ENCODE measurements around the gene MCTP1. TPM values are rescaled to one million over a fixed set of nuclear protein-coding genes. Genes with fewer than 3 reads are reported as not detected.
A peak's percentile ranks its signal among the peaks of the same experiment; 100 is the strongest.

The MCTP1 gene
- total RNA-seq, 1 donor from 2014 or later: 1.9 TPM

DNA sequence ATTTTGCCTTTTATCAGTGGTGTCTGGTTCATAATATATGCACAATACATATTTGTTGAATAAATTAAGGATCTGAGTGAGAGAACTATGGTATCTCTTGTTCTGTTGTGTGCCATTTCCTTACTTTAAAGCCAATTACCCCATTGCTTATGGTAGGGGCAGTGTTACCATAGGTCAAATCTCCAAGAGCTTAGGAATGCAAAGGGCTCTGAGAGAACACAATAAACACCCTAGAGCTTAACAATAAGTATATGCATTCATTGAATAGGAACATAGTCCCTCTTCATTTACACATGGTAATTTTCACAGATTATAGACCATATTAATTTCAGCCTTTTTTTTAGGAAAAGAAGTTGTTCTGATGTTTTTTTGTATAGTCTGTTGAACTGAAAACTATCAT is 112.2 kb downstream of the MCTP1 start:
- no peak overlapping the region for H3K4me3 Mint-ChIP-seq
- no peak overlapping the region for H3K27ac Mint-ChIP-seq
- POLR2A ChIA-PET: no interaction called here
- DNase-seq (no peak), ATAC-seq (ENCODE audit: low read depth) (no peak)
- CTCF ChIA-PET: no interaction called here
- no peaks in the 10 kb centered on the region for H3K27me3 Mint-ChIP-seq
- peaks cover 6% of the 10 kb centered on the region for H3K9me3 Mint-ChIP-seq
- no peaks in the 10 kb centered on the region for H3K36me3 Mint-ChIP-seq (ENCODE audit: low read depth)
- TF ChIP-seq, protein P1, sequence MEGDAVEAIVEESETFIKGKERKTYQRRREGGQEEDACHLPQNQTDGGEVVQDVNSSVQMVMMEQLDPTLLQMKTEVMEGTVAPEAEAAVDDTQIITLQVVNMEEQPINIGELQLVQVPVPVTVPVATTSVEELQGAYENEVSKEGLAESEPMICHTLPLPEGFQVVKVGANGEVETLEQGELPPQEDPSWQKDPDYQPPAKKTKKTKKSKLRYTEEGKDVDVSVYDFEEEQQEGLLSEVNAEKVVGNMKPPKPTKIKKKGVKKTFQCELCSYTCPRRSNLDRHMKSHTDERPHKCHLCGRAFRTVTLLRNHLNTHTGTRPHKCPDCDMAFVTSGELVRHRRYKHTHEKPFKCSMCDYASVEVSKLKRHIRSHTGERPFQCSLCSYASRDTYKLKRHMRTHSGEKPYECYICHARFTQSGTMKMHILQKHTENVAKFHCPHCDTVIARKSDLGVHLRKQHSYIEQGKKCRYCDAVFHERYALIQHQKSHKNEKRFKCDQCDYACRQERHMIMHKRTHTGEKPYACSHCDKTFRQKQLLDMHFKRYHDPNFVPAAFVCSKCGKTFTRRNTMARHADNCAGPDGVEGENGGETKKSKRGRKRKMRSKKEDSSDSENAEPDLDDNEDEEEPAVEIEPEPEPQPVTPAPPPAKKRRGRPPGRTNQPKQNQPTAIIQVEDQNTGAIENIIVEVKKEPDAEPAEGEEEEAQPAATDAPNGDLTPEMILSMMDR (IDR thresholded peaks at IDR 0.05): no peak
- intact Hi-C loops (cut with micrococcal nuclease): no loop called here
- no peaks in the 10 kb centered on the region for H3K4me1 Mint-ChIP-seq

- ChIA-PET POLR2A (no interaction called here), CTCF (no interaction called here)
- Mint-ChIP-seq H3K4me1 (peaks cover 16% of the 10 kb centered on the region), H3K27ac (no peak overlapping the region), H3K27me3 (no peaks in the 10 kb centered on the region), H3K4me3 (no peak overlapping the region), H3K9me3 (peaks cover 8% of the 10 kb centered on the region), H3K36me3 (ENCODE audit: low read depth) (no peaks in the 10 kb centered on the region)
- TF ChIP-seq, protein P1 (IDR thresholded peaks at IDR 0.05): no peak
- intact Hi-C loops (cut with micrococcal nuclease): no loop called here
- DNase-seq (no peak), ATAC-seq (ENCODE audit: low read depth) (no peak)
Observed at GRCh38 chr5:95164861-95165260, 120.0 kb downstream of the MCTP1 start.

GRCh38 chr5:95163079-95163478 is 121.8 kb downstream of the MCTP1 start:
- H3K27ac Mint-ChIP-seq: no peak overlapping the region
- TF ChIP-seq, protein P1 (IDR thresholded peaks at IDR 0.05): no peak
- CTCF ChIA-PET: no interaction called here

DNA sequence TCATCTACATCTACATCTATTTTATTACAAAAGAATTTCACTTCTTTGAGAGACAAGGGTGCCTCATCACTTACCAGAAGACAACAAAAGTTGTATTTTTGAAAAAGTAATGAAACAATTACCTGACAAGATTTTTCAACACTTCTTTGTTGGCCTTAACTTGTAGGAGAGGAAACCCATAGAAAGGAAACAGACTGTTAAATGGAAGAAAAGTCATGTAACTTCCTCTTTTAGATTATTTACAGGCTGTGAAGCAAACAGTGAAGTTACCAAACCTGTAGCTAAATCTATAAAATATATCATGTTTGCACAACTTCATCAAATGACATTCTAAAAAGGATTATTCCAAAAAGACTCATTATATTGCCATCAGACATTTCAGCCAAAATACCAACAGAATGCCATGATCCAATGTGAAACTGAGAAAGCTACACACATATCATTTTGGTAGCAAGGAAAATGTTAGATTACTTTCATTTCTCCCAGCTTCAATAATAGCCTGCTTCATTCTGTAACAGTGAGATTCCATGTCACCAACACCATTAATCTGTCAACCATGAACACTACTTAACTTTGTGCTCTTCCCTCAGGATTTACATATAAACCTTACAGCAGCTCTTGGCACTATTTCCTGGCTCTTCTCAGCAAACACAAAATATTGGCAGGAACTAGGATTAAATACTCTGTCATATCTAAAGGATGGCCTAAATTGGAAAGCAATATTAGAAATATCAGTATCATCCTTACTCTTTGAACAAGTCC is 122.5 kb downstream of the MCTP1 start:
- Mint-ChIP-seq H3K9me3 (peaks cover 2% of the 10 kb centered on the region), H3K36me3 (ENCODE audit: low read depth) (no peaks in the 10 kb centered on the region), H3K27me3 (no peaks in the 10 kb centered on the region), H3K4me1 (peaks cover 18% of the 10 kb centered on the region), H3K4me3 (no peak overlapping the region), H3K27ac (peak overlapping the region; percentile 6)
- ATAC-seq (ENCODE audit: low read depth) (no peak), DNase-seq (no peak)
- CTCF ChIA-PET: no interaction called here
- POLR2A ChIA-PET: no interaction called here
- TF ChIP-seq, protein P1 (IDR thresholded peaks at IDR 0.05): no peak
- intact Hi-C loops (cut with micrococcal nuclease): no loop called here

More at GRCh38 chr5:95163079-95163478, 121.8 kb downstream of the MCTP1 start:
- no peak for DNase-seq
- Mint-ChIP-seq H3K4me1 (peaks cover 18% of the 10 kb centered on the region), H3K4me3 (no peak overlapping the region), H3K9me3 (peaks cover 2% of the 10 kb centered on the region), H3K36me3 (ENCODE audit: low read depth) (no peaks in the 10 kb centered on the region), H3K27me3 (no peaks in the 10 kb centered on the region)
- POLR2A ChIA-PET: interaction anchor here (0.5 kb wide), 1 partner anchor 1053 kb away, joined by 8 read pairs; no protein-coding TSS in a partner anchor
- ATAC-seq (ENCODE audit: low read depth): no peak
- intact Hi-C loops (cut with micrococcal nuclease): no loop called here

- CTCF ChIA-PET: no interaction called here
- POLR2A ChIA-PET: no interaction called here
Observed at GRCh38 chr5:95159603-95160002, 125.3 kb downstream of the MCTP1 start.

More at GRCh38 chr5:95159603-95160002, 125.3 kb downstream of the MCTP1 start:
- Mint-ChIP-seq H3K27me3 (no peaks in the 10 kb centered on the region), H3K27ac (no peak overlapping the region), H3K4me3 (no peak overlapping the region), H3K4me1 (peaks cover 18% of the 10 kb centered on the region), H3K9me3 (no peaks in the 10 kb centered on the region), H3K36me3 (ENCODE audit: low read depth) (no peaks in the 10 kb centered on the region)
- TF ChIP-seq, protein P1 (IDR thresholded peaks at IDR 0.05): no peak
- intact Hi-C loops (cut with micrococcal nuclease): no loop called here
- ATAC-seq (ENCODE audit: low read depth): no peak
- DNase-seq: no peak

Measured in activated B cell treated with CpG ODN at 0.5 μM for 24 hours (primary cell).